Measurements from ENCODE around the gene IDI2.
A peak's percentile ranks its signal among the peaks of the same experiment; 100 is the strongest.
"Not testable (repeated sequence)": the region's sequence is repeated elsewhere in the genome, so short reads cannot be mapped to it uniquely, and the experiment has no call there.

IDI2 gene

DNA sequence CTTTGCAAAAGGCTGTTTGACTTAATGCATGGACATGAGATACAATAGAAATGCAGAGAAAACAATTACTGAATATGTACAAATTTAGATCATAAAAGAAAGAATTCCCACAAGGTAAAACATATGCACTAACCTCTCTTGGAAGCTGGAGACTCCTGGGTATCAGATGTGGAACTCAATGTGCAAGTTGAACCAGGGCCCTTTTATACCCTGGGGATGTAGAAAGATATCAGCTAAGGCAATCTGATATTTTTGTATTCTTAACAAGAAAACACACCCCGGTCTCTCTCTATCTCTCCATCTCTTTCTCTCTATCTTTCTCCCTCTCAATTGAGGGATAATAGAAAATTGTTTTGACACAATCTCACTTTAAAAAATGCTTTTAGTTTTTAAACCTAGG, at the start of gene IDI2:
IDI2 (minus strand) TSS at position 177 of the 400 bp plus-strand sequence. CDS start 1,136 bp downstream, outside the sequence.
- no peak for DNase-seq (ENCODE audit: low read depth)
- H3K4me3 ChIP-seq (ENCODE audit: low read length): no peak within 1 kb of the TSS
- TF ChIP-seq, protein P1, sequence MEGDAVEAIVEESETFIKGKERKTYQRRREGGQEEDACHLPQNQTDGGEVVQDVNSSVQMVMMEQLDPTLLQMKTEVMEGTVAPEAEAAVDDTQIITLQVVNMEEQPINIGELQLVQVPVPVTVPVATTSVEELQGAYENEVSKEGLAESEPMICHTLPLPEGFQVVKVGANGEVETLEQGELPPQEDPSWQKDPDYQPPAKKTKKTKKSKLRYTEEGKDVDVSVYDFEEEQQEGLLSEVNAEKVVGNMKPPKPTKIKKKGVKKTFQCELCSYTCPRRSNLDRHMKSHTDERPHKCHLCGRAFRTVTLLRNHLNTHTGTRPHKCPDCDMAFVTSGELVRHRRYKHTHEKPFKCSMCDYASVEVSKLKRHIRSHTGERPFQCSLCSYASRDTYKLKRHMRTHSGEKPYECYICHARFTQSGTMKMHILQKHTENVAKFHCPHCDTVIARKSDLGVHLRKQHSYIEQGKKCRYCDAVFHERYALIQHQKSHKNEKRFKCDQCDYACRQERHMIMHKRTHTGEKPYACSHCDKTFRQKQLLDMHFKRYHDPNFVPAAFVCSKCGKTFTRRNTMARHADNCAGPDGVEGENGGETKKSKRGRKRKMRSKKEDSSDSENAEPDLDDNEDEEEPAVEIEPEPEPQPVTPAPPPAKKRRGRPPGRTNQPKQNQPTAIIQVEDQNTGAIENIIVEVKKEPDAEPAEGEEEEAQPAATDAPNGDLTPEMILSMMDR (conservative IDR thresholded peaks at IDR 0.05; ENCODE audit: low read length): no peak

DNA sequence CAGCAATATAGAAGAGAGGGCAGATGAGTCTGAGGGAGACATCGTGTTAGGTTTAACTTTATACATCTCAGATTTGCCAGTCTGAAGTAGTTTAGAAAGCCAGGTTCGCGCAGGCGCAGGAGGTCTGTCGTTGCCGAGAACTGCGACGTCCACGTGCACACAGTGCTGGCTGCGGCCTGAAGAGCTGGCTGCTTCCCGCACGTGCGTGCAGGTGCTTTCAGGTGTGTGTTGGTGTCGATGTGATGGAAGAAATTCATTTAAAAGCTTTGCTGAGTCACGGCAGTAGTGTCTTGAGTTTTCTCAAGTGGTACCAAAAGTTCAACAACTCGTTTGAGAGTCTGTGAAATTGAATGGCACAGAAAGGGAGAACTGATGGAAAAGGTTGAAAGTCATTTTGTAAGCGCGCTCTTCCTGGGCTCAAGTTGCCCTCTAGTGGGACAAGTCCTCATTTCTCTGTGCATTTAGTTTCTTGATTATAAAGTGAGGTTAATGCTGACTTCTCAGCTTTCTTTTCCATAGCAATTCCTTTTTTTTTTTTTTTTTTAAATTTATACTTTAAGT, 49.2 kb upstream of the IDI2 start:
- TF ChIP-seq, protein P1 (conservative IDR thresholded peaks at IDR 0.05; ENCODE audit: low read length): peak; percentile 18; the same call in 1 of the 2 replicates
- DNase-seq (ENCODE audit: low read depth): no peak
- no peak overlapping the region for H3K4me3 ChIP-seq (ENCODE audit: low read length)

- DNase-seq (ENCODE audit: low read depth): no peak
- H3K4me3 ChIP-seq (ENCODE audit: low read length): no peak overlapping the region
- TF ChIP-seq, protein P1 (conservative IDR thresholded peaks at IDR 0.05; ENCODE audit: low read length): 0 out of 2 replicates have a peak, but pooled peaks have one; percentile 3
Measured at GRCh38 chr10:1074052-1074747, 48.5 kb upstream of the IDI2 start.

- TF ChIP-seq, protein P1 (conservative IDR thresholded peaks at IDR 0.05; ENCODE audit: low read length): no peak
- H3K4me3 ChIP-seq (ENCODE audit: low read length): no peak overlapping the region
- DNase-seq (ENCODE audit: low read depth): no peak
Measured at GRCh38 chr10:1070919-1071318, 45.3 kb upstream of the IDI2 start.

DNA sequence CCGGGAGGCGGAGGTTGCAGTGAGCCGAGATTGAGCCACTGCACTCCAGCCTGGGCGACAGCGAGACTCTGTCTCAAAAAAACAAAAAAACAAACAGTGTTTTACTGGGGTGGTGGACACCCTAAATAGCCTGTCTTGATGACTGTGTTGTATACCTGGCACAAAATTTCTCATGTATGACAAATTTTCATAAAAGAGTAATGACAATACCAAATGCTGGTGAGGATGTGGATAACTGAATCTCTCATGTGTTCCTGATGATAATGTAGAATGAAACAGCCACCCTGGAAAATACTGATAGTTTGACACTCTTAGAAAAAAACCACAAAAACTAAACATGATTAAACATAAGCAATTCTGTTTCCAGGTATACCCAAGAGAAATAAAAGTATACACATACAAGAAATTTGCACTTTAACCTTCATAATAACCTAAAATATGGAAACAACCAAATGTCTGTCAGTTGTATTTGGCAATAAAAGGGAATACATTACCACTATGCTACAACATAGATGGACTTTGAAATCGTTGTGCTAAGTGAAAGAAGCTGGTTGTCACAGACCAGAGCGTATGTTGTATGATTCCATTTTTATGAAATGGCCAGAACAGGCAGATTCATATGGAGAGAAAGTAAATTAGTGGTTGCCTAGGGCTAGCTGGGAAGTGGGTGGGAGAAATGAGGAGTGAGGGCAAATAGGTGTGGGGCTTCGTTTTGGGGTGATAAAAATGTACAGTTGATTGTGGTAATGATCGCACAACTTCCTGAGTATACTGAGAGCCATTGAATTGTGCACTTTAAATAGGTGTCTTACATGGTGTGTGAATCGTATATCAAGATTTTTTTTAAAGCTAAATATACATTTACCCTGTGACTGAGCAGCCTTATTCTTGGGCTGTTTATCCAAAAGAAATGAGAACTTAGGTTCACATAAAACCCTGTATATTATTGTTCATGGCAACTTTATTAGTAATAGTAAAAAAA, 43.0 kb upstream of the IDI2 start:
- TF ChIP-seq, protein P1 (conservative IDR thresholded peaks at IDR 0.05; ENCODE audit: low read length): no peak
- DNase-seq (ENCODE audit: low read depth): no peak
- H3K4me3 ChIP-seq (ENCODE audit: low read length): no peak overlapping the region

- not testable (repeated sequence) for DNase-seq (ENCODE audit: low read depth); H3K4me3 ChIP-seq (ENCODE audit: low read length)
Measured at GRCh38 chr10:1066734-1067133, 41.1 kb upstream of the IDI2 start.

DNA sequence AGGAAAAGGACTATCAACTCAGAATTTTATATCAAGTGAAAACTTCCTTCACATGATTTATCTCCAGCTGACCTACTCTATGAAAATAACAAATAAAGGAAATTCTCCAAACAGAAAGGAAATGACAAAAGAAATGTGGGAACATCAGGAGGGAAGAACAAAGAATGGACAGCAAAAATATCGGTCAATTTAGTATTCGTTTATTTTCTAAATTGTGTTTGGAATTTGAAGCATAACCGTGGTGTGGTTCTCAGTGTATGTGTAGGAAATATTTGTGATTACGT, 39.2 kb upstream of the IDI2 start:
- TF ChIP-seq, protein P1 (conservative IDR thresholded peaks at IDR 0.05; ENCODE audit: low read length): no peak
- DNase-seq (ENCODE audit: low read depth): no peak
- H3K4me3 ChIP-seq (ENCODE audit: low read length): no peak overlapping the region
